ENCODE measurements around the gene MIDN. TPM values are rescaled to one million over a fixed set of nuclear protein-coding genes. Genes with fewer than 3 reads are reported as not detected.
A peak's percentile ranks its signal among the peaks of the same experiment; 100 is the strongest.

MIDN gene
- total RNA-seq, 2 experiments from 2014 or later, result 46.5 to 47.9 TPM

- Mint-ChIP-seq H3K27me3 (no peaks in the 10 kb centered on the region), H3K9me3 (ENCODE audit: low read depth) (no peaks in the 10 kb centered on the region), H3K4me1 (peaks cover 52% of the 10 kb centered on the region), H3K4me3 (peak overlapping the region; percentile 83), H3K36me3 (ENCODE audit: low read depth) (peaks cover 64% of the 10 kb centered on the region), H3K27ac (peak overlapping the region; percentile 79)
- CTCF ChIA-PET, result interaction anchor here (0.6 to 3.2 kb wide), 2 partner anchors 30 to 208 kb away, joined by 3 to 21 read pairs; no protein-coding TSS in a partner anchor
- ATAC-seq, result no peak
- DNase-seq, result no peak
- POLR2A ChIA-PET, result no interaction called here
- intact Hi-C loops (cut with DNase I, micrococcal nuclease), result loop anchor here in 1 of 2 experiments (2.0 kb wide), 1 partner anchor 319 kb away; the partner anchor contains the start of gene MBD3
Observed at GRCh38 chr19:1274081-1274851, 25.9 kb downstream of the MIDN start.

GRCh38 chr19:1274852-1275259, 26.5 kb downstream of the MIDN start:
- intact Hi-C loops (cut with DNase I, micrococcal nuclease), result loop anchor here (1.0 to 5.0 kb wide), 15 partner anchors 14 to 612 kb away; partner anchors contain the start of genes DAZAP1 (in 2 of the 2), NDUFS7 (in 2 of the 2), MBD3 (in 1 of the 2) and PCSK4 (in 1 of the 2)
- peaks cover 65% of the 10 kb centered on the region for H3K36me3 Mint-ChIP-seq (ENCODE audit: low read depth)
- ChIA-PET CTCF (interaction anchor here (0.6 to 1.0 kb wide), 2 partner anchors 8 to 31 kb away, joined by 3 to 12 read pairs; no protein-coding TSS in a partner anchor), POLR2A (interaction anchor here (0.7 to 1.0 kb wide), 5 partner anchors 8 to 167 kb away, joined by 3 to 5 read pairs (median 3); no protein-coding TSS in a partner anchor)
- no peak for ATAC-seq
- no peak for DNase-seq
- no peaks in the 10 kb centered on the region for H3K9me3 Mint-ChIP-seq (ENCODE audit: low read depth)
- peaks cover 56% of the 10 kb centered on the region for H3K4me1 Mint-ChIP-seq
- H3K27me3 Mint-ChIP-seq, result no peaks in the 10 kb centered on the region
- peak overlapping the region; percentile 83 for H3K4me3 Mint-ChIP-seq
- H3K27ac Mint-ChIP-seq, result peak overlapping the region; percentile 79

GRCh38 chr19:1275260-1275975, 27.0 kb downstream of the MIDN start, which contains the start of gene FAM174C:
TSS of gene FAM174C (plus strand) at chr19:1275530. CDS start at chr19:1275550, 20 bp downstream.
- Mint-ChIP-seq H3K36me3 (ENCODE audit: low read depth) (peaks cover 65% of the 10 kb centered on the region), H3K27me3 (no peaks in the 10 kb centered on the region), H3K4me3 (peak within 1 kb of the TSS; percentile 83), H3K9me3 (ENCODE audit: low read depth) (no peaks in the 10 kb centered on the region), H3K4me1 (peaks cover 54% of the 10 kb centered on the region), H3K27ac (peak within 1 kb of the TSS; percentile 95)
- ChIA-PET POLR2A (interaction anchor here (0.7 to 1.0 kb wide), 5 partner anchors 9 to 167 kb away, joined by 3 to 5 read pairs (median 3); no protein-coding TSS in a partner anchor), CTCF (interaction anchor here (0.6 to 1.0 kb wide), 2 partner anchors 9 to 31 kb away, joined by 3 to 12 read pairs; no protein-coding TSS in a partner anchor)
- DNase-seq, result peak; percentile 99
- peak; percentile 82 for ATAC-seq
- intact Hi-C loops (cut with DNase I, micrococcal nuclease), result loop anchor here (1.0 to 5.0 kb wide), 15 partner anchors 14 to 612 kb away; partner anchors contain the start of genes DAZAP1 (in 2 of the 2), NDUFS7 (in 2 of the 2), MBD3 (in 1 of the 2) and PCSK4 (in 1 of the 2)

- Mint-ChIP-seq H3K4me1 (peaks cover 48% of the 10 kb centered on the region), H3K27ac (peak overlapping the region; percentile 95), H3K4me3 (peak overlapping the region; percentile 83), H3K9me3 (ENCODE audit: low read depth) (no peaks in the 10 kb centered on the region), H3K36me3 (ENCODE audit: low read depth) (peaks cover 59% of the 10 kb centered on the region), H3K27me3 (no peaks in the 10 kb centered on the region)
- ChIA-PET POLR2A (no interaction called here), CTCF (no interaction called here)
- DNase-seq (no peak), ATAC-seq (no peak)
- intact Hi-C loops (cut with DNase I, micrococcal nuclease), result loop anchor here (1.0 to 5.0 kb wide), 15 partner anchors 15 to 613 kb away; partner anchors contain the start of genes DAZAP1 (in 2 of the 2), NDUFS7 (in 2 of the 2), MBD3 (in 1 of the 2) and PCSK4 (in 1 of the 2)
Observed at GRCh38 chr19:1275976-1276627, 27.7 kb downstream of the MIDN start.

- CTCF ChIA-PET, result interaction anchor here (1.4 kb wide), 1 partner anchor 11 kb away, joined by 3 read pairs; no protein-coding TSS in a partner anchor
- intact Hi-C loops (cut with DNase I, micrococcal nuclease), result loop anchor here in 1 of 2 experiments (5.0 kb wide), 3 partner anchors 81 to 131 kb away; partner anchors contain the start of genes DAZAP1 and NDUFS7
- DNase-seq, result peak; percentile 65
- ATAC-seq, result peak; percentile 7
- Mint-ChIP-seq H3K27ac (peak overlapping the region; percentile 95), H3K36me3 (ENCODE audit: low read depth) (peaks cover 54% of the 10 kb centered on the region), H3K4me1 (peaks cover 42% of the 10 kb centered on the region), H3K27me3 (no peaks in the 10 kb centered on the region), H3K9me3 (ENCODE audit: low read depth) (no peaks in the 10 kb centered on the region), H3K4me3 (peak overlapping the region; percentile 83)
- POLR2A ChIA-PET, result no interaction called here
Observed at GRCh38 chr19:1276628-1277022, 28.2 kb downstream of the MIDN start.

DNA sequence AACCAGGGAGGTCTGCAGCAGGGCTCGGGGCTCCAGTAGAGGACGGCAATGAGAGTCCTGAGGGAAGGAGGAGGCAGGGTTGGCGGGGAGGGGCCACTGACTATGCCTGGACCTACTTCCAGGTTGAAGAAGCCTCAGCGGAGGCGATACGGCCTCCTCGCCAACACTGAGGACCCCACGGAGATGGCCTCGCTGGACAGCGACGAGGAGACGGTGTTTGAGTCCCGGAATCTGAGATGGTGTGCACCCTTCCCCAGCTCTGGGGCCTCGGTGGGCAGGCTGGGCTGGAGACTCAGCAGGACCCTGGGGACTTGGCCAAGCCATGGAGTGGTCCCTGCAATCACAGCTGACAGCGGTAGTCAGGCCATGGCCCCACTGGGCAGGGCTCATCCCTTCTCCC, 28.7 kb downstream of the MIDN start:
- CTCF ChIA-PET, result interaction anchor here (1.4 kb wide), 1 partner anchor 10 kb away, joined by 3 read pairs; no protein-coding TSS in a partner anchor

DNA sequence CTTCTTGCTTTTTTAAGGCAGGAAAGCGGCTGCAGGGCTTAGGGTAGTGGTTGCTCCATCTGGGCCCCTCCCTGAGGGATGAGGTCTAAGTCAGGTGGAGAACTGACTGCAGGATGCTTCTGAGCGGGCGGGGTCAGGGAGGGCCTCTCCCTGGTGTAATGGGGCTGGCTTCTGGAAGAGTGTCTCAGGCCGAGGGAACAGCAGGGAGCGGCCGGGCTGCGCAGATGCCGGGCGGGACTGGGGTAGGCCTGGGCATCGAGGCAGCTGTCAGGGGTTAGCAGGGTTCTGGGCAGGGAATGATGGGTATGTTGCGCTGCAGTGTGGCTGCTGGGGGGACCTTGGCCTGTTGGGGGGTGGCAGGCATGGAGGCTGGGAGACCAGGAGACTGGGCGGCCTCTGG, 29.7 kb downstream of the MIDN start:
- CTCF ChIA-PET, result interaction anchor here (1.4 kb wide), 1 partner anchor 9 kb away, joined by 3 read pairs; no protein-coding TSS in a partner anchor
- Mint-ChIP-seq H3K36me3 (ENCODE audit: low read depth) (peaks cover 41% of the 10 kb centered on the region), H3K4me1 (peaks cover 29% of the 10 kb centered on the region), H3K27ac (peak overlapping the region; percentile 13), H3K4me3 (peak overlapping the region; percentile 15), H3K9me3 (ENCODE audit: low read depth) (no peaks in the 10 kb centered on the region), H3K27me3 (no peaks in the 10 kb centered on the region)
- POLR2A ChIA-PET, result interaction anchor here (0.9 kb wide), 1 partner anchor 9 kb away, joined by 3 read pairs; the partner anchor contains the start of gene CIRBP
- DNase-seq (no peak), ATAC-seq (no peak)
- intact Hi-C loops (cut with DNase I, micrococcal nuclease), result loop anchor here (2.0 to 5.0 kb wide), 4 partner anchors 79 to 235 kb away; partner anchors contain the start of genes ADAMTSL5 (in 1 of the 2), DAZAP1 (in 1 of the 2) and NDUFS7 (in 1 of the 2)

More for the DNA sequence above, 28.7 kb downstream of the MIDN start:
- POLR2A ChIA-PET, result interaction anchor here (0.9 kb wide), 1 partner anchor 8 kb away, joined by 3 read pairs; the partner anchor contains the start of gene CIRBP
- Mint-ChIP-seq H3K4me3 (peak overlapping the region; percentile 83), H3K36me3 (ENCODE audit: low read depth) (peaks cover 50% of the 10 kb centered on the region), H3K9me3 (ENCODE audit: low read depth) (no peaks in the 10 kb centered on the region), H3K27ac (peak overlapping the region; percentile 95), H3K4me1 (peaks cover 38% of the 10 kb centered on the region), H3K27me3 (no peaks in the 10 kb centered on the region)
- DNase-seq, result no peak
- intact Hi-C loops (cut with DNase I, micrococcal nuclease), result loop anchor here in 1 of 2 experiments (5.0 kb wide), 3 partner anchors 80 to 130 kb away; partner anchors contain the start of genes DAZAP1 and NDUFS7
- no peak for ATAC-seq

GRCh38 chr19:1278713-1279660, 30.6 kb downstream of the MIDN start:
- ATAC-seq (no peak), DNase-seq (no peak)
- POLR2A ChIA-PET, result interaction anchor here (0.6 to 1.6 kb wide), 2 partner anchors 10 to 93 kb away, joined by 7 to 8 read pairs; partner anchors contain the start of gene CIRBP
- peaks cover 2% of the 10 kb centered on the region for H3K27me3 Mint-ChIP-seq
- intact Hi-C loops (cut with DNase I, micrococcal nuclease), result loop anchor here (1.0 to 5.0 kb wide), 5 partner anchors 78 to 234 kb away; partner anchors contain the start of genes NDUFS7 (in 2 of the 2), ADAMTSL5 (in 1 of the 2) and DAZAP1 (in 1 of the 2)
- H3K4me3 Mint-ChIP-seq, result no peak overlapping the region
- no peak overlapping the region for H3K27ac Mint-ChIP-seq
- CTCF ChIA-PET, result interaction anchor here (0.6 to 1.5 kb wide), 10 partner anchors 12 to 855 kb away, joined by 3 to 5 read pairs (median 3); no protein-coding TSS in a partner anchor
- H3K36me3 Mint-ChIP-seq (ENCODE audit: low read depth), result peaks cover 31% of the 10 kb centered on the region
- H3K9me3 Mint-ChIP-seq (ENCODE audit: low read depth), result no peaks in the 10 kb centered on the region
- peaks cover 21% of the 10 kb centered on the region for H3K4me1 Mint-ChIP-seq

- H3K27ac Mint-ChIP-seq, result no peak overlapping the region
Observed at GRCh38 chr19:1279782-1280341, 31.5 kb downstream of the MIDN start.

More at GRCh38 chr19:1279782-1280341, 31.5 kb downstream of the MIDN start:
- peaks cover 10% of the 10 kb centered on the region for H3K27me3 Mint-ChIP-seq
- H3K36me3 Mint-ChIP-seq (ENCODE audit: low read depth), result peaks cover 25% of the 10 kb centered on the region
- ChIA-PET POLR2A (interaction anchor here (0.6 to 1.6 kb wide), 3 partner anchors 11 to 92 kb away, joined by 3 to 8 read pairs (median 7); partner anchors contain the start of gene CIRBP), CTCF (interaction anchor here (0.6 to 1.5 kb wide), 10 partner anchors 11 to 854 kb away, joined by 3 to 5 read pairs (median 3); no protein-coding TSS in a partner anchor)
- peak; percentile 89 for DNase-seq
- H3K4me3 Mint-ChIP-seq, result no peak overlapping the region
- ATAC-seq, result peak; percentile 21
- no peaks in the 10 kb centered on the region for H3K9me3 Mint-ChIP-seq (ENCODE audit: low read depth)
- intact Hi-C loops (cut with DNase I, micrococcal nuclease), result loop anchor here (1.0 to 5.0 kb wide), 5 partner anchors 77 to 233 kb away; partner anchors contain the start of genes NDUFS7 (in 2 of the 2), ADAMTSL5 (in 1 of the 2) and DAZAP1 (in 1 of the 2)
- H3K4me1 Mint-ChIP-seq, result peaks cover 17% of the 10 kb centered on the region
